Adrenal gland (tissue), 12 donors: ENCODE results near the gene PRKCE. TPM values are rescaled to one million over a fixed set of nuclear protein-coding genes. Genes with fewer than 3 reads are reported as not detected.

Experiments
- DNase-seq, 7 donors: peaks; one replicate each; pipeline ENCODE4 v3.0.0-alpha.2; 2019 to 2020
- H3K27ac ChIP-seq, 5 donors: fragments of 200-600 bp; sonication (generic) in 4 of 5; 1 replicate in 3 of 5; 2 replicates in 2 of 5; pipeline versions ENCODE4 v1.5.1 to v1.8.0; 2016 to 2020; ENCODE audit warnings: mild to moderate bottlenecking in 1 of 5
- H3K27me3 ChIP-seq: fragments of 200-600 bp; 2 replicates; pipeline ENCODE4 v1.8.0; 2021
- H3K36me3 ChIP-seq, 2 donors: fragments of 200-600 bp; replicated peaks in 1 of 2; 1 replicate in 1 of 2; 2 replicates in 1 of 2; pipeline versions ENCODE4 v1.5.1 to v1.8.0; 2018 to 2022
- H3K4me1 ChIP-seq, 2 donors: fragments of 200-600 bp; replicated peaks in 1 of 2; 1 replicate in 1 of 2; 2 replicates in 1 of 2; pipeline versions ENCODE4 v1.5.1 to v1.8.0; 2018 to 2021
- H3K4me3 ChIP-seq, 4 donors: fragments of 200-600 bp; sonication (generic) in 3 of 4; one replicate each; pipeline ENCODE4 v1.5.1; 2016 to 2018
- H3K9me3 ChIP-seq, 3 donors: fragments of 200-600 bp; sonication (generic) in 1 of 3; replicated peaks in 1 of 3; 1 replicate in 2 of 3; 2 replicates in 1 of 3; pipeline versions ENCODE4 v1.5.1 to v1.8.0; 2016 to 2021
- POLR2A ChIP-seq, 2 donors: fragments of 450-650 bp; IDR thresholded peaks; one replicate each; pipeline ENCODE4 v1.6.1; 2017; ENCODE audit warnings: antibody characterized with exemption in 2 of 2, mild to moderate bottlenecking in 2 of 2, moderate library complexity in 1 of 2
- WGBS, 4 donors: extraction: QIAGEN DNeasy Blood & Tissue Kit in 2 of 4; methylation state at CpG; one replicate each; pipeline versions ENCODE4 v1.1.5 to v1.1.7; 2013 to 2017; 5-methylcytosine and 5-hydroxymethylcytosine counted together
- intact Hi-C, 2 donors: fragments of 100-400 bp; cut with DNase I; formaldehyde crosslinking; loops; one replicate each; pipeline versions ENCODE4 v1.14.1 to v1.15.0; 2022 to 2023
- polyA plus RNA-seq, 3 donors: library from polyadenylated mRNA; stranded (reverse); fragments of 200-250 nt in 2 of 3; fragments of 350-450 nt in 1 of 3; fragmentation: Illumina TruSeq in 1 of 3; extraction: RNeasy Lipid Tissue Mini Kit (QIAGEN cat#74804) in 1 of 3; gene quantifications; one replicate each; pipeline ENCODE4 v1.2.3, GENCODE V29; 2013 to 2014
- total RNA-seq, 9 donors: library from RNA; depleted of rRNA in 4 of 9; stranded (reverse); fragments of >200 nt in 4 of 9; fragments of 120-200 nt in 1 of 9; fragmentation: NEBNext Ultra II Directional in 1 of 9; extraction: Animal tissue kit (Norgen Biotek cat#: 25700) in 1 of 9; gene quantifications; one replicate each; pipeline versions ENCODE4 v1.1.0 to v1.2.4, GENCODE V29; 2013 to 2023
- TF ChIP-seq, protein P1 (sequence below), 6 experiments: fragments of 450-650 bp in 4 of 6; fragments of 200-600 bp in 2 of 6; sonication (generic) in 1 of 6; IDR thresholded peaks; 1 replicate in 5 of 6; 2 replicates in 1 of 6; pipeline versions ENCODE4 v1.5.1 to v1.8.0; 2016 to 2021; ENCODE audit warnings: antibody characterized with exemption in 6 of 6, mild to moderate bottlenecking in 2 of 6, moderate library complexity in 1 of 6
- donor health status: healthy with polysubstance abuse.
- donor health status: Bipolar disorder and iron deficiency.
- donor health status: DM: yes; HTN: yes; CAD: no.
- donor health status: DM: no; HTN: no; CAD: no.
- donor health status: DM: no; HTN: no; CAD: no.
- donor health status: DM: yes; HTN: yes; CAD: no.

Gene PRKCE
- total and polyA plus RNA-seq, 12 donors = 1.9 to 19.2 (median 8.0) TPM

DNA sequence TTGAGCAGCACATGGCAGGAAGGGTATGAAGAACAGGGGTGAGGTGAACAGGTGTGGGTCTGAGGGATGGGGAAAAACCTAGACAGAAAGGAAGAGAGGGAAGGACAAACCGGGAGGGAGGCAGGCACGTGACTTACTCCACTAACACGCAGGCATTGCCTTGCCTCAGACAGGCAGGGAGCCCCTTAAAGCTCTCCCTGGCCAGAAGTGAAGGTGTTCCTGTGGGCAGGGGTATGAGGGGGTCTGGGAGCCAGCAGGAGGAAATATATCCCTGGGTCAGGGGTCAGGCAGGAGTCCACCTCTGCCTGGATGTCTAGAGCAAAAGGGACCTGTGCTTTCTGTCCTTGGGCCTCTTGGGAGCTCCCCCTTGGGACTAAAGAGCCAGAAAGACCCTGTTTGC lies 510.4 kb downstream of the PRKCE start:
- DNase-seq = no peak
- Histone ChIP-seq H3K36me3 (no peaks in the 10 kb centered on the region), H3K27ac (peak overlapping the region in 1 of 5 donors; percentile 15), H3K4me3 (no peak overlapping the region), H3K27me3 (no peaks in the 10 kb centered on the region), H3K4me1 (no peaks in the 10 kb centered on the region), H3K9me3 (no peaks in the 10 kb centered on the region)
- no peak for TF ChIP-seq POLR2A (IDR thresholded peaks at IDR 0.05)
- TF ChIP-seq, protein P1, sequence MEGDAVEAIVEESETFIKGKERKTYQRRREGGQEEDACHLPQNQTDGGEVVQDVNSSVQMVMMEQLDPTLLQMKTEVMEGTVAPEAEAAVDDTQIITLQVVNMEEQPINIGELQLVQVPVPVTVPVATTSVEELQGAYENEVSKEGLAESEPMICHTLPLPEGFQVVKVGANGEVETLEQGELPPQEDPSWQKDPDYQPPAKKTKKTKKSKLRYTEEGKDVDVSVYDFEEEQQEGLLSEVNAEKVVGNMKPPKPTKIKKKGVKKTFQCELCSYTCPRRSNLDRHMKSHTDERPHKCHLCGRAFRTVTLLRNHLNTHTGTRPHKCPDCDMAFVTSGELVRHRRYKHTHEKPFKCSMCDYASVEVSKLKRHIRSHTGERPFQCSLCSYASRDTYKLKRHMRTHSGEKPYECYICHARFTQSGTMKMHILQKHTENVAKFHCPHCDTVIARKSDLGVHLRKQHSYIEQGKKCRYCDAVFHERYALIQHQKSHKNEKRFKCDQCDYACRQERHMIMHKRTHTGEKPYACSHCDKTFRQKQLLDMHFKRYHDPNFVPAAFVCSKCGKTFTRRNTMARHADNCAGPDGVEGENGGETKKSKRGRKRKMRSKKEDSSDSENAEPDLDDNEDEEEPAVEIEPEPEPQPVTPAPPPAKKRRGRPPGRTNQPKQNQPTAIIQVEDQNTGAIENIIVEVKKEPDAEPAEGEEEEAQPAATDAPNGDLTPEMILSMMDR (IDR thresholded peaks at IDR 0.05) = no peak
- WGBS, 4 donors = 86 to 96% (median 93%) methylated on average over 3 of the region's 3 CpGs
- intact Hi-C loops = no loop called here

DNA sequence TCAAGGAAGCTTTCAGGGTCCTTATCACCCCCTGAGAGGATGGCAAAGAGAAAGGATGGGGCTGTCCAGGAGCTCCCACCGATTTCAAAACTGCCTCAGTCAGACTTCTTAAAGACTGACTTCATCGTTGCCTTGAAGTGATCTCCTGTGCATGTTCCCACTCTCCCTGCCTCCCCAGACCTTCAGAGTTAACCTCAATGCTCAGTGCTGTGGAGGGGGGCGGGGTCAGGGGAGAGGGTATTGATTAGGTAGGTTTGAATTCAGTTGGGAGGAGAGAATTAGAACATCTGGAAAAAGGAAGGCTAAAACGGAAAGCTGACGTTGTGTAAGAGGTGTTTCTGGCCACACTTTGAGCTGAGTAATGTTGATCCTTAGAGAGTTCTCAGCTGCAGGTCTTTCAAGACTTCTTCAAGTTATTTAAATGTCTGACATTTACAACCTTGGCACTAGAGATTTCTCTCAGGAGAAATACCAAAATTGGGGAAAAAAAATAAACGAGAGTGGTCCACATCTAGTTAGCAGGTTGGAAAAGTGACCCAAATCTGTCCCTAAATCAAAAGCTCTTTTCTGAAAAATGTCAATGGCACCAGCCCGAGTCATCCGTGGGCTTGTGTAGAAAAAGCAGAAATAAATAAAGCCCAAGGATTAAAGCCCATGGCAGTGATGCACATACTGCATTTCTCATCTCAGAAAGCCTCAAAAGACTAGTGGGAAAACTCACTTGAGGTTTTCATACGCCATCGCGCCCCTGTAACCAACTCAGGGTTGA lies 511.0 kb downstream of the PRKCE start:
- WGBS, 4 donors = 85 to 89% (median 86%) methylated on average over 11 of the region's 11 CpGs
- intact Hi-C loops = no loop called here
- no peak overlapping the region for H3K4me3 ChIP-seq
- TF ChIP-seq, protein P1 (IDR thresholded peaks at IDR 0.05) = no peak
- TF ChIP-seq POLR2A (IDR thresholded peaks at IDR 0.05) = no peak
- H3K27ac ChIP-seq = no peak overlapping the region
- no peaks in the 10 kb centered on the region for H3K9me3 ChIP-seq
- H3K36me3 ChIP-seq = no peaks in the 10 kb centered on the region
- no peaks in the 10 kb centered on the region for H3K4me1 ChIP-seq
- H3K27me3 ChIP-seq = no peaks in the 10 kb centered on the region
- no peak for DNase-seq

DNA sequence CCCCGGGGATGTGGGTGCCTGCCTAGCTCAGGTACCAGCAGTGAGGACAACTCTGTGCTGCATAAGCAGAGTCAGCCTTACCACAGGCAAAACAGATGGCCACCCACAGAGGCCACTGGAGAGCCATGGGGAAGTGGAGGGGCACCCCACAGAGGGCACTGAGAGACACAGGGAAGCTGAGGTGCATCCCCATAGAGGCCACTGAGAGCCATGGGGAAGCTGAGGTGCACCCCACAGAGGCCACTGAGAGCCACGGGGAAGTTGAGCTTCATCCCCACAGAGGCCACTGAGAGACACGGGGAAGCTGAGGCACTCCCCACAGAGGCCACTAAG lies 511.6 kb downstream of the PRKCE start:
- Histone ChIP-seq H3K27ac (no peak overlapping the region), H3K27me3 (no peaks in the 10 kb centered on the region), H3K4me1 (no peaks in the 10 kb centered on the region), H3K4me3 (no peak overlapping the region), H3K9me3 (no peaks in the 10 kb centered on the region), H3K36me3 (no peaks in the 10 kb centered on the region)
- intact Hi-C loops = no loop called here
- TF ChIP-seq POLR2A (IDR thresholded peaks at IDR 0.05) = no peak
- TF ChIP-seq, protein P1 (IDR thresholded peaks at IDR 0.05) = no peak
- no peak for DNase-seq
- WGBS, 4 donors = 68 to 91% (median 86%) methylated on average over 2 to 3 of the region's 3 CpGs

DNA sequence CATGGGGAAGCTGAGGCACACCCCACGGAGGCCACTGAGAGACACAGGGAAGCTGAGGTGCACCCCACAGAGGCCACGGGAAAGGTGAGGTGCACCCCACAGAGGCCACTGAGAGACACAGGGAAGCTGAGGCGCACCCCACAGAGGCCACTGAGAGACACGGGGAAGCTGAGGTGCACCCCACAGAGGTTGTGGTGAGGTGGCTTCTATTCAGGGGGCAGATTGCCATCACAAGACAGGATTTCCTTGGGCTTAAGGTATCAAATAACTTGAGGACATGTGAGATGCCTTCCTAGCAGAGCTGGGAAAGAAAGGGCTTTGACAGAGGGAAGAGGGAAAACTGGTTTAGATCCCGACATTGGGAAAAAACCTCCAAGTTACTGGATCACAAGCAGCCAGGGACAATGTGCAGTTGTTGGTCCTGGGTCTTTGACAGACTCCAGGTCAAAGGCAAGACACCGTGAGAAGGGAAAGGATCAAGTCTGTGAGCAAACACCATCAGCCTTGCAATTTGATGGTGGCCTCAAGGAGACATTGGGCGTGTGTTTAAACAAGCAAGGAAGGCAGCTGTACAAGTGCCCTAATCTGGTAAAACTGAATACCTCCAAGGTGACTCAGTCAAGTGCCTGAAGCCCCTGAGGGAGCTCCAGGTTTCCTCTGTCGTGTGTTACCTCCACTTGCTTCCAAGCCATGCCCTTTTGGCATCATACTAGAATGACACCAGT lies 512.5 kb downstream of the PRKCE start:
- WGBS, 4 donors = 71 to 93% (median 83%) methylated on average over 8 of the region's 8 CpGs
- Histone ChIP-seq H3K27ac (peak overlapping the region in 2 of 5 donors; percentile 11 to 77), H3K27me3 (no peaks in the 10 kb centered on the region), H3K4me1 (no peaks in the 10 kb centered on the region), H3K9me3 (no peaks in the 10 kb centered on the region), H3K36me3 (no peaks in the 10 kb centered on the region), H3K4me3 (no peak overlapping the region)
- intact Hi-C loops = no loop called here
- DNase-seq = no peak
- TF ChIP-seq, protein P1 (IDR thresholded peaks at IDR 0.05) = no peak
- TF ChIP-seq POLR2A (IDR thresholded peaks at IDR 0.05) = no peak
